Panc1 (cell line): Measurements from ENCODE around the gene ZNF816.

ENCODE experiments used
- POLR2AphosphoS5 ChIP-seq: IDR thresholded peaks from 2 replicates; pipeline ENCODE4 v1.6.1; 2012; ENCODE audit warnings: mild to moderate bottlenecking, low read depth, low read length, moderate library complexity
- TF ChIP-seq, protein P1 (sequence below), 2 experiments: IDR thresholded peaks; 2 replicates each; pipeline ENCODE4 v1.6.1; 2011 to 2012; ENCODE audit warnings: low read depth in 2 of 2, control low read depth in 1 of 2, low read length in 1 of 2, mild to moderate bottlenecking in 1 of 2, moderate library complexity in 1 of 2; ENCODE audit not compliant: insufficient read depth in 1 of 2
- TF ChIP-seq, protein P2 (sequence below): fragments of 450-650 bp; IDR thresholded peaks from 2 replicates; pipeline ENCODE4 v1.5.1; 2017; ENCODE audit warnings: mild to moderate bottlenecking

DNA sequence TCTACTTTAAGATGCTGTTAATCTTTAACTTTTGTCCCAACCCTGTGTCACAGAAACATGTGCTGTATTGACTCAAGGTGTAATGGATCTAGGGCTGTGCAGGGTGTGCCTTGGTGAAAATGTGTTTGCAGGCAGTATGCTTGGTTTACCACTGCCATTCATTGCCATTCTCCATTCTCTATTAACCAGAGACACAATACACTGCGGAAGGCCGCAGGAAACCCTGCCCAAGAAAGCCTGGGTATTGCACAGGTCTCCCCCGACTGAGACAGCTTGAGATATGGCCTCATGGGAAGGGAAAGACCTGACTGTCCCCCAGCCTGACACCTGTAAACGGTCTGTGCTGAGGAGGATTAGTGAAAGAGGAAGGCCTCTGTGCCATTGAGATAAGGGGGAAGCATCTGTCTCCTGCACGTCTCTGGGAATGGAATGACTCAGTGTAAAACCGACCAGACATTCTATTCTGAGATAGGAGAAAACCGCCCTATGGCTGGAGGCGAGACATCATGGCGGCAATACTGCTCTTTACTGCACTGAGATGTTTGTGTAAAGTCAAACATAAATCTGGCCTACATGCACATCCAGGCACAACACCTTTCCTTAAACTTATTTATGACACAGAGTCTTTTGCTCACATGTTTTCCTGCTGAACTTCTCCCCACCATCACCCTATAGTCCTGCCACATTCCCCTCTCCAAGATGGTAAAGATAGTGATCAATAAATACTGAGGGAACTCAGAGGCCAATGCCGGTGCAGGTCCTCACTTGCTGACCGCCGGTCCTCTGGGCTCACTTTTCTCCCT, 26.3 kb downstream of the ZNF816 start:
- TF ChIP-seq, protein P1, sequence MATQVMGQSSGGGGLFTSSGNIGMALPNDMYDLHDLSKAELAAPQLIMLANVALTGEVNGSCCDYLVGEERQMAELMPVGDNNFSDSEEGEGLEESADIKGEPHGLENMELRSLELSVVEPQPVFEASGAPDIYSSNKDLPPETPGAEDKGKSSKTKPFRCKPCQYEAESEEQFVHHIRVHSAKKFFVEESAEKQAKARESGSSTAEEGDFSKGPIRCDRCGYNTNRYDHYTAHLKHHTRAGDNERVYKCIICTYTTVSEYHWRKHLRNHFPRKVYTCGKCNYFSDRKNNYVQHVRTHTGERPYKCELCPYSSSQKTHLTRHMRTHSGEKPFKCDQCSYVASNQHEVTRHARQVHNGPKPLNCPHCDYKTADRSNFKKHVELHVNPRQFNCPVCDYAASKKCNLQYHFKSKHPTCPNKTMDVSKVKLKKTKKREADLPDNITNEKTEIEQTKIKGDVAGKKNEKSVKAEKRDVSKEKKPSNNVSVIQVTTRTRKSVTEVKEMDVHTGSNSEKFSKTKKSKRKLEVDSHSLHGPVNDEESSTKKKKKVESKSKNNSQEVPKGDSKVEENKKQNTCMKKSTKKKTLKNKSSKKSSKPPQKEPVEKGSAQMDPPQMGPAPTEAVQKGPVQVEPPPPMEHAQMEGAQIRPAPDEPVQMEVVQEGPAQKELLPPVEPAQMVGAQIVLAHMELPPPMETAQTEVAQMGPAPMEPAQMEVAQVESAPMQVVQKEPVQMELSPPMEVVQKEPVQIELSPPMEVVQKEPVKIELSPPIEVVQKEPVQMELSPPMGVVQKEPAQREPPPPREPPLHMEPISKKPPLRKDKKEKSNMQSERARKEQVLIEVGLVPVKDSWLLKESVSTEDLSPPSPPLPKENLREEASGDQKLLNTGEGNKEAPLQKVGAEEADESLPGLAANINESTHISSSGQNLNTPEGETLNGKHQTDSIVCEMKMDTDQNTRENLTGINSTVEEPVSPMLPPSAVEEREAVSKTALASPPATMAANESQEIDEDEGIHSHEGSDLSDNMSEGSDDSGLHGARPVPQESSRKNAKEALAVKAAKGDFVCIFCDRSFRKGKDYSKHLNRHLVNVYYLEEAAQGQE (IDR thresholded peaks at IDR 0.05; ENCODE audit: insufficient read depth in 1 of 2, low read depth in 2 of 2, low read length in 1 of 2), result no peak
- TF ChIP-seq, protein P2, sequence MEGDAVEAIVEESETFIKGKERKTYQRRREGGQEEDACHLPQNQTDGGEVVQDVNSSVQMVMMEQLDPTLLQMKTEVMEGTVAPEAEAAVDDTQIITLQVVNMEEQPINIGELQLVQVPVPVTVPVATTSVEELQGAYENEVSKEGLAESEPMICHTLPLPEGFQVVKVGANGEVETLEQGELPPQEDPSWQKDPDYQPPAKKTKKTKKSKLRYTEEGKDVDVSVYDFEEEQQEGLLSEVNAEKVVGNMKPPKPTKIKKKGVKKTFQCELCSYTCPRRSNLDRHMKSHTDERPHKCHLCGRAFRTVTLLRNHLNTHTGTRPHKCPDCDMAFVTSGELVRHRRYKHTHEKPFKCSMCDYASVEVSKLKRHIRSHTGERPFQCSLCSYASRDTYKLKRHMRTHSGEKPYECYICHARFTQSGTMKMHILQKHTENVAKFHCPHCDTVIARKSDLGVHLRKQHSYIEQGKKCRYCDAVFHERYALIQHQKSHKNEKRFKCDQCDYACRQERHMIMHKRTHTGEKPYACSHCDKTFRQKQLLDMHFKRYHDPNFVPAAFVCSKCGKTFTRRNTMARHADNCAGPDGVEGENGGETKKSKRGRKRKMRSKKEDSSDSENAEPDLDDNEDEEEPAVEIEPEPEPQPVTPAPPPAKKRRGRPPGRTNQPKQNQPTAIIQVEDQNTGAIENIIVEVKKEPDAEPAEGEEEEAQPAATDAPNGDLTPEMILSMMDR, result no peak
- TF ChIP-seq POLR2AphosphoS5, result no peak
